OCI-LY7 (cell line): Measurements from ENCODE around the gene PPP3CA. TPM values are rescaled to one million over a fixed set of nuclear protein-coding genes. Genes with fewer than 3 reads are reported as not detected.

Experiments used
- BruUV-seq: library from RNA; stranded (reverse); fragments of 400-500 nt; replicated peaks from 2 replicates; lab custom pipeline; 2021; lab: Mats Ljungman, UMichigan
- CTCF ChIA-PET: fragments of 300-600 bp; sonication (Branson Sonifier 250); formaldehyde crosslinking; loops from one replicate; lab custom pipeline; 2022; ENCODE audit warnings: antibody characterized with exemption; ENCODE audit not compliant: unreplicated experiment; lab: Charles Lee
- POLR2A ChIA-PET: fragments of 300-600 bp; sonication (Branson Sonifier 250); formaldehyde crosslinking; loops from one replicate; lab custom pipeline; 2022; ENCODE audit warnings: antibody characterized with exemption; lab: Charles Lee
- DNase-seq: peaks from one replicate; pipeline ENCODE4 v3.0.0-alpha.2; 2015; ENCODE audit warnings: low spot score
- H2AFZ ChIP-seq: fragments of 200-600 bp; sonication (generic), shearing (Covaris generic); 2 replicates; pipeline ENCODE4 v1.6.1; 2014; ENCODE audit warnings: mild to moderate bottlenecking, antibody characterized with exemption, low read length, moderate library complexity
- H3K27ac ChIP-seq: fragments of 200-600 bp; sonication (generic); 2 replicates; pipeline ENCODE4 v1.5.1; 2014; ENCODE audit warnings: mixed run types, low read depth, mild to moderate bottlenecking, moderate library complexity, low read length, inconsistent platforms; ENCODE audit not compliant: poor library complexity, severe bottlenecking
- H3K36me3 ChIP-seq: fragments of 200-600 bp; sonication (generic); 2 replicates; pipeline ENCODE4 v1.6.1; 2014; ENCODE audit warnings: mild to moderate bottlenecking, antibody characterized with exemption, low read length, moderate library complexity, mixed read lengths; ENCODE audit not compliant: insufficient read depth
- H3K4me1 ChIP-seq: fragments of 200-600 bp; sonication (generic); 2 replicates; pipeline ENCODE4 v1.5.1; 2014; ENCODE audit warnings: mild to moderate bottlenecking, low read length; ENCODE audit not compliant: insufficient read depth, poor library complexity, severe bottlenecking
- H3K4me2 ChIP-seq: fragments of 200-600 bp; sonication (generic); 2 replicates; pipeline ENCODE4 v1.6.1; 2014; ENCODE audit warnings: mild to moderate bottlenecking, low read length
- H3K4me3 ChIP-seq: fragments of 200-600 bp; sonication (generic); 2 replicates; pipeline ENCODE4 v1.5.1; 2014; ENCODE audit warnings: mild to moderate bottlenecking, low read depth, low read length; ENCODE audit not compliant: poor library complexity, severe bottlenecking
- H3K79me2 ChIP-seq: fragments of 200-600 bp; sonication (generic); 2 replicates; pipeline ENCODE4 v1.6.1; 2016; ENCODE audit warnings: low read depth, mild to moderate bottlenecking, low read length, moderate library complexity, mixed read lengths; ENCODE audit not compliant: insufficient read depth
- H3K9me2 ChIP-seq: fragments of 200-600 bp; sonication (generic); 2 replicates; pipeline ENCODE4 v1.6.1; 2016; ENCODE audit warnings: mild to moderate bottlenecking, low read length, mixed read lengths; ENCODE audit not compliant: insufficient read depth
- H3K9me3 ChIP-seq: fragments of 200-600 bp; sonication (generic); 2 replicates; pipeline ENCODE4 v1.6.1; 2014; ENCODE audit warnings: mild to moderate bottlenecking, mixed run types, low read length, mixed read lengths
- H4K20me1 ChIP-seq: fragments of 200-600 bp; sonication (generic); 2 replicates; pipeline ENCODE4 v1.6.1; 2014; ENCODE audit warnings: mild to moderate bottlenecking, antibody characterized with exemption, low read length, moderate library complexity, mixed read lengths; ENCODE audit not compliant: insufficient read depth
- EZH2phosphoT487 ChIP-seq: fragments of 200-600 bp; sonication (generic); IDR thresholded peaks from 2 replicates; pipeline ENCODE4 v1.6.1; 2018; ENCODE audit warnings: low read depth, borderline replicate concordance, mild to moderate bottlenecking, mixed run types, antibody characterized with exemption, low read length, moderate library complexity, mixed read lengths
- intact Hi-C: fragments of 100-400 bp; cut with micrococcal nuclease; formaldehyde crosslinking; loops from one replicate; pipeline ENCODE4 v1.10.0; 2022; ENCODE audit not compliant: unreplicated experiment
- total RNA-seq, 2 experiments: library from RNA; depleted of rRNA in 1 of 2; stranded (reverse); fragments of >200 nt in 1 of 2; shearing (Covaris generic) in 1 of 2; gene quantifications; 2 replicates each; pipeline ENCODE4 v1.2.3, GENCODE V29; 2014 to 2022
- TF ChIP-seq, protein P1 (sequence below): fragments of 200-600 bp; sonication (generic); conservative IDR thresholded peaks from 2 replicates; pipeline ENCODE4 v1.5.1; 2014; ENCODE audit warnings: mild to moderate bottlenecking, antibody characterized with exemption, low read length, moderate library complexity, mixed read lengths

Gene PPP3CA
- total RNA-seq, 2 experiments from 2014 or later = 9.2 to 13.6 TPM

DNA sequence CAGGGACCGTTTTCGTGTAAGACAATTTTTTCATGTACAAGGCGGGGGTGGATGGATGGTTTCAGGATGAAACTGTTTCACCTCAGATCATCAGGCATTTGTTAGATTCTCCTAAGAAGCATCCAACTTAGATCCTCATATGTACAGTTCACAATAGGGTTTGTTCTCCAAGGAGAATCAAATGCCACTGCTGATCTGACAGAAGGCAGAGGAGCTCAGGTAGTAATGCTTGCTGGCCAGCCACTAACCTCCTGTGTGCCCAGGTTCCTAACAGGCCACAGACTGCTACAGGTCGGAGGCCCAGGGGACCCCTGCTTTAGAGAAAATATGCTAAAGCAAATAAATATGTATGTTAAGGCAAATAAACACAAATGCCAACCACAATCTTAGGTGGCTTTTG is 61.3 kb downstream of the PPP3CA start:
- Histone ChIP-seq H2AFZ (no peak overlapping the region), H3K9me2 (no peaks in the 10 kb centered on the region), H3K4me2 (no peak overlapping the region), H3K9me3 (no peaks in the 10 kb centered on the region), H4K20me1 (no peaks in the 10 kb centered on the region), H3K4me3 (no peak overlapping the region), H3K36me3 (no peaks in the 10 kb centered on the region), H3K79me2 (no peaks in the 10 kb centered on the region), H3K4me1 (no peaks in the 10 kb centered on the region), H3K27ac (no peak overlapping the region)
- DNase-seq = no peak
- no TSS peak for BruUV-seq
- intact Hi-C loops = no loop called here
- CTCF ChIA-PET = no interaction called here
- TF ChIP-seq, protein P1, sequence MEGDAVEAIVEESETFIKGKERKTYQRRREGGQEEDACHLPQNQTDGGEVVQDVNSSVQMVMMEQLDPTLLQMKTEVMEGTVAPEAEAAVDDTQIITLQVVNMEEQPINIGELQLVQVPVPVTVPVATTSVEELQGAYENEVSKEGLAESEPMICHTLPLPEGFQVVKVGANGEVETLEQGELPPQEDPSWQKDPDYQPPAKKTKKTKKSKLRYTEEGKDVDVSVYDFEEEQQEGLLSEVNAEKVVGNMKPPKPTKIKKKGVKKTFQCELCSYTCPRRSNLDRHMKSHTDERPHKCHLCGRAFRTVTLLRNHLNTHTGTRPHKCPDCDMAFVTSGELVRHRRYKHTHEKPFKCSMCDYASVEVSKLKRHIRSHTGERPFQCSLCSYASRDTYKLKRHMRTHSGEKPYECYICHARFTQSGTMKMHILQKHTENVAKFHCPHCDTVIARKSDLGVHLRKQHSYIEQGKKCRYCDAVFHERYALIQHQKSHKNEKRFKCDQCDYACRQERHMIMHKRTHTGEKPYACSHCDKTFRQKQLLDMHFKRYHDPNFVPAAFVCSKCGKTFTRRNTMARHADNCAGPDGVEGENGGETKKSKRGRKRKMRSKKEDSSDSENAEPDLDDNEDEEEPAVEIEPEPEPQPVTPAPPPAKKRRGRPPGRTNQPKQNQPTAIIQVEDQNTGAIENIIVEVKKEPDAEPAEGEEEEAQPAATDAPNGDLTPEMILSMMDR = no peak
- TF ChIP-seq EZH2phosphoT487 = no peak
- POLR2A ChIA-PET = interaction anchor here (0.6 kb wide), 1 partner anchor 204 kb away, joined by 6 read pairs; no protein-coding TSS in a partner anchor

DNA sequence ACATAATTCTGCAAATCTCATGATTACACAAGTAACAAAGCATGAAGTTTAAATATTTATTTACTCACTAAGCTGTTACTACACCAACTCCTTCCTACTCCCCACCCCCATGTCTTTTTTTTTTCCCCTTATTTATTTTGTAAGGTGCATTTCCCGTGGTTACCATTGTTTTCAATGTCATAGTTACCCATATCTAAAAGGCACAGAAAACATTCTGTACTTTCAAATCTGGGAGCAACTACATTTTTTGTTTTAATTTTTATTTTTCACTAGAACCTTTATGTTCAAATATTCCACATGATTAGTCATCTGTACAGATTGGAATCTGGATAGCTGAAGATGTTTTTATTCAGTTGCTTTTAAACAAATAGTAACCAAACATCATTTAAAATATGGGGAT is 62.8 kb downstream of the PPP3CA start:
- Histone ChIP-seq H4K20me1 (no peaks in the 10 kb centered on the region), H3K4me3 (no peak overlapping the region), H3K27ac (no peak overlapping the region), H3K79me2 (no peaks in the 10 kb centered on the region), H2AFZ (no peak overlapping the region), H3K9me3 (no peaks in the 10 kb centered on the region), H3K4me2 (no peak overlapping the region), H3K9me2 (no peaks in the 10 kb centered on the region), H3K36me3 (no peaks in the 10 kb centered on the region), H3K4me1 (peaks cover 2% of the 10 kb centered on the region)
- CTCF ChIA-PET = no interaction called here
- TF ChIP-seq, protein P1 = no peak
- TF ChIP-seq EZH2phosphoT487 = no peak
- no peak for DNase-seq
- POLR2A ChIA-PET = no interaction called here
- intact Hi-C loops = no loop called here
- no TSS peak for BruUV-seq

DNA sequence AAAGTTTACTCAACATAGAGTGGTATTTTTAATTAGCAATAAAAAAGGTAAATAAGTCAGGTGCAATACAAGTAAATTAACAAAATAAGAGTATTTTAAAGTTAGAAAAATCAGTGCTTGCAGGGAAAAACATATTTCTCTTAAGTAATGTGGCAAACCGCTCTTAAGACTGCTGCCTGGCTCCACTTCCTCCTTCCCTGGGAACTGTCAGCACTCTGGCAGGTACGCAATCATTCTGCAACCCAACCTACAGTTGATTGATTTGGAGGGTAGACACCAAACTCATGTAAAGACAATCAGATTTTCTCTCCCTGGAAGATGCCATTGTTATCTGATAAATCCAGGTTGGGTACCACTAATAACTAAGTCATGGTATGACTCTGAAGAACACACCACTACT is 63.9 kb downstream of the PPP3CA start:
- BruUV-seq = no TSS peak

More for the DNA sequence above, 63.9 kb downstream of the PPP3CA start:
- TF ChIP-seq, protein P1 = no peak
- no peak for TF ChIP-seq EZH2phosphoT487
- no peak for DNase-seq
- ChIA-PET POLR2A (no interaction called here), CTCF (no interaction called here)
- Histone ChIP-seq H3K27ac (no peak overlapping the region), H2AFZ (no peak overlapping the region), H4K20me1 (no peaks in the 10 kb centered on the region), H3K4me2 (no peak overlapping the region), H3K9me3 (no peaks in the 10 kb centered on the region), H3K9me2 (no peaks in the 10 kb centered on the region), H3K36me3 (no peaks in the 10 kb centered on the region), H3K4me1 (peaks cover 6% of the 10 kb centered on the region), H3K79me2 (no peaks in the 10 kb centered on the region), H3K4me3 (no peak overlapping the region)
- intact Hi-C loops = no loop called here
